HEK293T (cell line): ENCODE results near the gene MED31.

ENCODE experiments used
- ARNT ChIP-seq: fragments of 450-650 bp; IDR thresholded peaks from 2 replicates; pipeline ENCODE4 v1.6.1; 2017; ENCODE audit warnings: mild to moderate bottlenecking
- BHLHE40 ChIP-seq: fragments of 450-650 bp; IDR thresholded peaks from 2 replicates; pipeline ENCODE4 v1.6.1; 2016; ENCODE audit warnings: mild to moderate bottlenecking, moderate library complexity, borderline replicate concordance
- CTBP1 ChIP-seq: fragments of 450-650 bp; IDR thresholded peaks from 2 replicates; pipeline ENCODE4 v1.6.1; 2016; ENCODE audit warnings: borderline replicate concordance
- ELF4 ChIP-seq: fragments of 450-650 bp; IDR thresholded peaks from 2 replicates; pipeline ENCODE4 v1.6.1; 2017; ENCODE audit warnings: antibody characterized with exemption
- FOXA1 ChIP-seq: fragments of 450-650 bp; IDR thresholded peaks from 2 replicates; pipeline ENCODE4 v1.6.1; 2016; ENCODE audit warnings: mild to moderate bottlenecking
- FOXK2 ChIP-seq: fragments of 450-650 bp; IDR thresholded peaks from 2 replicates; pipeline ENCODE4 v1.6.1; 2016; ENCODE audit warnings: mild to moderate bottlenecking
- FOXM1 ChIP-seq: fragments of 450-650 bp; IDR thresholded peaks from 2 replicates; pipeline ENCODE4 v1.6.1; 2017; ENCODE audit warnings: mild to moderate bottlenecking, borderline replicate concordance
- HDGF ChIP-seq: fragments of 450-650 bp; IDR thresholded peaks from 2 replicates; pipeline ENCODE4 v1.6.1; 2017; ENCODE audit warnings: antibody characterized with exemption, borderline replicate concordance
- NFRKB ChIP-seq: fragments of 450-650 bp; IDR thresholded peaks from 2 replicates; pipeline ENCODE4 v1.6.1; 2016; ENCODE audit warnings: mild to moderate bottlenecking, moderate library complexity
- PKNOX1 ChIP-seq: fragments of 450-650 bp; IDR thresholded peaks from 2 replicates; pipeline ENCODE4 v1.6.1; 2016
- SP1 ChIP-seq: fragments of 450-650 bp; IDR thresholded peaks from 2 replicates; pipeline ENCODE4 v1.6.1; 2017
- SUZ12 ChIP-seq: fragments of 450-650 bp; IDR thresholded peaks from 2 replicates; pipeline ENCODE4 v1.6.1; 2016; ENCODE audit warnings: mild to moderate bottlenecking
- TARDBP ChIP-seq: fragments of 450-650 bp; IDR thresholded peaks from 2 replicates; pipeline ENCODE4 v1.6.1; 2016
- ZNF384 ChIP-seq: fragments of 450-650 bp; IDR thresholded peaks from 2 replicates; pipeline ENCODE4 v1.6.1; 2016

- TF ChIP-seq HDGF (no peak), ARNT (no peak), FOXK2 (no peak), FOXM1 (no peak), SUZ12 (no peak), ZNF384 (no peak), TARDBP (no peak), SP1 (no peak), PKNOX1 (no peak), NFRKB (no peak), BHLHE40 (no peak), CTBP1 (no peak), ELF4 (no peak), FOXA1 (no peak)
Observed at GRCh38 chr17:6668219-6668618, 16.8 kb upstream of the MED31 start.
